NOMO-1 treated with dmso at 0.1 percent for 144 hours (cell line): ENCODE results near the gene ATP5MC2.

ENCODE experiments used
- DNase-seq: peaks from one replicate; lab custom pipeline; 2025; ENCODE audit not compliant: unreplicated experiment; lab: John Stamatoyannopoulos, UW

ATP5MC2 gene

DNA sequence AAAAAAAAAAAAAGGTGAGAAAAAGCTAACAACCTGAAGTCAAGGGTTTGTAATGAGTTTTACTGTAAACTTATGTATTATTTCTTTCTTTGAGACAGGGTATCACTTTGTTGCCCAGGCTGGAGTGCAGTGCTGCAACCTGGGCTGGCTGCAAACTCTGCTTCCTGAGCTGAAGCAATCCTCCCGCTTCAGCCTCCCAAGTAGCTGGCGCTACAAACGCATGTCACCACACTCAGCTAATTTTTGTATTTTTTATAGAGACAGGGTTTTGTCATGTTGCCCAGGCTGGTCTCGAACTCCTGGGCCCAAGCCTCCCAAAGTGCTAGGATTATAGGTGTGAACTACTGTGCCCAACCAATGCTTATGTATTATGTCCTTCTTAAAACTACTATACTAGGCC, 58.9 kb downstream of the ATP5MC2 start:
- DNase-seq = no peak
